GM18858 (cell line): Measurements from ENCODE around the gene GAGE10.
"Not testable (repeated sequence)": the region's sequence is repeated elsewhere in the genome, so short reads cannot be mapped to it uniquely, and the experiment has no call there.

ENCODE experiments used
- ATAC-seq: cut with Tn5 transposase; IDR thresholded peaks from one replicate; pipeline ENCODE4 v1.9.1; 2021; ENCODE audit not compliant: unreplicated experiment

Gene GAGE10

GRCh38 chrX:49322266-49322665, 18.8 kb downstream of the GAGE10 start:
- ATAC-seq: not testable (repeated sequence)

- ATAC-seq: not testable (repeated sequence)
These were observed 20.3 kb downstream of the GAGE10 start for GRCh38 chrX:49323735-49324134.

- not testable (repeated sequence) for ATAC-seq
These were observed 27.0 kb downstream of the GAGE10 start for GRCh38 chrX:49330421-49330820.

GRCh38 chrX:49331282-49331681, 27.8 kb downstream of the GAGE10 start, which contains the start of gene GAGE13:
Gene GAGE13, plus strand, starts transcription at chrX:49331582. Its CDS starts 1,156 bp downstream, at chrX:49332738.
- not testable (repeated sequence) for ATAC-seq

- not testable (repeated sequence) for ATAC-seq
These were observed 28.4 kb downstream of the GAGE10 start for GRCh38 chrX:49331841-49332240.

- ATAC-seq: not testable (repeated sequence)
These were observed 38.0 kb downstream of the GAGE10 start for GRCh38 chrX:49341449-49341848.

- not testable (repeated sequence) for ATAC-seq
These were observed 41.2 kb downstream of the GAGE10 start for GRCh38 chrX:49344496-49345175.

- not testable (repeated sequence) for ATAC-seq
These were observed 42.0 kb downstream of the GAGE10 start for GRCh38 chrX:49345402-49345801.

GRCh38 chrX:49346150-49346549, 42.7 kb downstream of the GAGE10 start:
- ATAC-seq: not testable (repeated sequence)
